CD4-positive, alpha-beta T cell treated with Interleukin-17A for 4 hours (primary cell): ENCODE results near the gene P2RX5.

Experiments used
- DNase-seq: peaks from one replicate; pipeline ENCODE4 v3.0.0-alpha.2; 2020; ENCODE audit warnings: mixed read lengths

The P2RX5 gene

DNA sequence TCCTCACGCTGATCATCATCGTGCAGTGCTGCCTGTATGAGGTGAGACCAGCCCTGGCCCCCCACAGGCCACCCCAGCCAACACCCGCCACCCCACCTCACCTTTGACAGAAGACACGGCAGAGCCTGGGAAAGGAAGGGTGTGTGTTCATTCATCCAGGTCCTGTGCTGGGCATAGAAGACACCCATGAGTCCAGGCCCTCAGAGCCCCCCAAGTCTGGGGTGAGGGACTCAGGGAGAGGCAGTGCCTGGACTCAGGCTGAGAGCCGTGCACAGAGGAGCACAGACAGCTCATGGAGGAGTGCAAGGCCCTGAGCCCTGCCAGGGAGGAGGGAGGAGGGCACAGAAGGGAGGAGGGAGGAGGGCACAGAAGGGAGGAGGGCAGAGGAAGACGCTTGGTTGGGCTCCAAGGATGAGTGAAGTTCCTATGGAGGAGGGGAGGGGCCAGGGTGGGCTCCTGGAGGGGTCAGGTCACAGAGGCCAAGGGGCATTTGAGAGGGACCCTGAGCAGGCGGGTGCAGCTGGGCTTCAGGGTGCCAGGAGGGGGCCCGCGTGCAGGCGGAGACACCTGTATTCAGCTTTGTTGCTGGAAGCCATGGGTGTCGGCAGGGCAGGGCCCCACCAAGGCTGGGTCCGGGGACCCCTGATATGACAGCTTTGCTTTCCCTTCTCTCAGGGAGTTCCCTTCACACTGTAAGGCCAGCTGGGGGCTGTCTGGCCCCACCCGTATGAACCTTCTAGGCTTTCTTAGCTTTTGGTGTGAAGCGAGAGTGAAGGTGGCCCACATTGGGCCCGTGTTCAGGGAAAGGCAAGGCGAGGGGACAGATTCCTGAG lies 39.0 kb downstream of the P2RX5 start:
- DNase-seq = no peak

DNA sequence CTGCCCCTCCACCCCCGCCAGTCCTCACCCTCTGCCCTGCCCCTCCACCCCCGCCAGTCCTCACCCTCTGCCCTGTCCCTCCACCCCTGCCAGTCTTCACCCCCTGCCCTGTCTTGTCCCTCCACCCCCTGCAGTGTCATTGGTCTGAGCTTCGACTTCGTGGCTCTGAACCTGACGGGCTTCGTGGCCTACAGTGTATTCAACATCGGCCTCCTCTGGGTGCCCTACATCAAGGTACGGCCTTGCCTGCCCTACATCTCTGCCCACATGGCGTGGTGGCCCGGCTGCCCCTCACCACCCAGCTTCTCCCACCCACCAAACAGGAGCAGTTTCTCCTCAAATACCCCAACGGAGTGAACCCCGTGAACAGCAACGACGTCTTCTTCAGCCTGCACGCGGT lies 39.6 kb downstream of the P2RX5 start:
- no peak for DNase-seq

DNA sequence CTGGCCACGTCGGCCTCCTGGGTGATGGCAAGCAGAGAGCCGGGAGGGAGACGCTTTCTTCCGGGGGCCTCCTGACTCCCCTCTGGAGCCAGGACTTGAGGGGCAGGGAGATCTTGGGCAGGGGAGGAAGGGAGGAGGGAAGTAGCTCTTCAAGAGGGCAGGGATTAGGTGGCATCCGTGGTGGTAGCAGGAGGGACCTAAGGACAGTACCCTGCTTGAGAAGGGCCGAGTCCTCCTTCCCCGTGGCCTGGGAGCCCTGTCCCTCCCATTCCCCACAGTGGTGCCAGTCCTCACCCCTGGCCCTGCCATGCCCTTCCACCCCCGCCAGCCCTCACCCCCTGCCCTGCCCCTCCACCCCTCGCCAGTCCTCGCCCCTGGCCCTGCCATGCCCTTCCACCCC lies 40.2 kb downstream of the P2RX5 start:
- DNase-seq = no peak

GRCh38 chr17:3647769-3648555 lies 48.0 kb downstream of the P2RX5 start:
- DNase-seq = peak; percentile 48

DNA sequence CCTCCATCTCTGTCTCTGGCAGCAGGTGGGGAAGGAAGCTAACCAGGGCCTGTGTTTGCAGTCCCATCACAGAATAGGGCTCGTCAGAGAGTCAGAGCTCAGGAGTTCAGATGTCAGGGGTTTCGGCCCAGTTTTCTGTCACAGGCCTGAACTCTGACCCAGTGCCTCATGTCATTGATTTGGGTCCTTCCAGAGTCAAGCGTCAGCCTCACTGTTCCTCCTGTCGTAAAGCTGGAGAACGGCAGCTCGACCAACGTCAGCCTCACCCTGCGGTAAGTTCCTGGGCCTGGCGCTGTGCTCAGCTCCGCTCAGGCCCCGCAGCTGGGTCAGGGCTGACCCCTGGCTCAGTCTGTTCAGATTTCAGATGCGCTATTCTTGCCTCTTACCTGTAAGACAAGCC lies 48.7 kb downstream of the P2RX5 start:
- no peak for DNase-seq

- DNase-seq = no peak
Measured at GRCh38 chr17:3645310-3645709, 50.6 kb downstream of the P2RX5 start.

DNA sequence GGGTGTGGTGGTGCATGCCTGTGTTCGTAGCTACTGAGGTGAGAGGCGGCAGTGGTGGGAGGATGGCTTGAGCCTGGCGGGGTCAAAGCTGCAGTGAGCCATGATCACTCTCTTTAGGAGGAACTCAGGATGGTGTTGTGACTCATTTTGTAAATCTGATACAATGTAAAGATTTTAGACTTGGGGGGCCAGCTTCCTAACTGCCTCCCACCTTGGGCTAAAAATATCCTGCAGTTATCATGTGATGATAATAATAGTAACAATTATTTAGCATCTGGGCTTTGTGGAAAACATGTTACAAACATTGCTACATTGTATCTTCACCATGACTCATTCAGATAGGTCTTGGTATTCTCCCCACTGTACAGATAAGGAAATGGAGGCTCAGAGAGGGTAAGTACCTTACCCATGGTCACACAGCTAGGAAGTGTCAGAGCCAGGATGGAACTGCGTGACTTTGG lies 52.0 kb downstream of the P2RX5 start:
- DNase-seq = no peak

GRCh38 chr17:3641717-3642486 lies 54.1 kb downstream of the P2RX5 start:
- DNase-seq = no peak

DNA sequence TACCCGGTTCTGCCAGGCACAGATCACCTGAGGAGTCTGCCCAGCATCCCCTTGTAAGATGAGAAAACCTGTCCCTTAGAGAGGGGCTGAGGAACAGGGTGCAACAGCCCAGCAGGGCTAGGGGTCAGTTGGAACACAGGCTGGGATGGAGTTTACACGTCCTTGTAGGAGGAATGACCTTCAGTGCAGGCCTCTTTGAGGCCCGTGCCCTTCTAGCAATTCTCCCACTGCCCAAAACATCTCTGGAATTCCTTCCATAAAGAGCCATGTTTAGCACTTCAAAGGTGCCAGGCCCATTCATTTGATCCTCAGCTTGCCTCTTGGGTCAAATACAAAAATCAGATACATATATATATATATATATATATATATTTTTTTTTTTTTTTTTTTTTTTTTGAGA lies 54.9 kb downstream of the P2RX5 start:
- no peak for DNase-seq

GRCh38 chr17:3639981-3640596 lies 55.9 kb downstream of the P2RX5 start:
- DNase-seq = no peak

DNA sequence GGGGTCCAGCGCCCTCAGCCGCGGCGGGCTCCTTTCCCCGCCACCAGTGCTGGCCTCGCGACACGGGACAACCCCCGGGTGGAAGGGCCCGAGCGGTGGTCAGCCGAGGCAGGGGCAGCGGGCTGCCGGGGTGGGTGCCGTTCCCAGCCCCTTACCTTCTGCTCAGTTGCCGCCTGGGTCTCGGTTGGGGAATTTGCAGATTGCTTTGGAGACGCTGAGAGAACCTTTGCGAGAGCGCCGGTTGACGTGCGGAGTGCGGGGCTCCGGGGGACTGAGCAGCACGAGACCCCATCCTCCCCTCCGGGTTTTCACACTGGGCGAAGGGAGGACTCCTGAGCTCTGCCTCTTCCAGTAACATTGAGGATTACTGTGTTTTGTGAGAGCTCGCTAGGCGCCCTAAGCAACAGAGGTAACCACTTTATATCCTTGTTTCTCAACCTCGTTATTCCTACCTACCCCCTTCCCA lies 59.0 kb downstream of the P2RX5 start:
- peak; percentile 20 for DNase-seq

DNA sequence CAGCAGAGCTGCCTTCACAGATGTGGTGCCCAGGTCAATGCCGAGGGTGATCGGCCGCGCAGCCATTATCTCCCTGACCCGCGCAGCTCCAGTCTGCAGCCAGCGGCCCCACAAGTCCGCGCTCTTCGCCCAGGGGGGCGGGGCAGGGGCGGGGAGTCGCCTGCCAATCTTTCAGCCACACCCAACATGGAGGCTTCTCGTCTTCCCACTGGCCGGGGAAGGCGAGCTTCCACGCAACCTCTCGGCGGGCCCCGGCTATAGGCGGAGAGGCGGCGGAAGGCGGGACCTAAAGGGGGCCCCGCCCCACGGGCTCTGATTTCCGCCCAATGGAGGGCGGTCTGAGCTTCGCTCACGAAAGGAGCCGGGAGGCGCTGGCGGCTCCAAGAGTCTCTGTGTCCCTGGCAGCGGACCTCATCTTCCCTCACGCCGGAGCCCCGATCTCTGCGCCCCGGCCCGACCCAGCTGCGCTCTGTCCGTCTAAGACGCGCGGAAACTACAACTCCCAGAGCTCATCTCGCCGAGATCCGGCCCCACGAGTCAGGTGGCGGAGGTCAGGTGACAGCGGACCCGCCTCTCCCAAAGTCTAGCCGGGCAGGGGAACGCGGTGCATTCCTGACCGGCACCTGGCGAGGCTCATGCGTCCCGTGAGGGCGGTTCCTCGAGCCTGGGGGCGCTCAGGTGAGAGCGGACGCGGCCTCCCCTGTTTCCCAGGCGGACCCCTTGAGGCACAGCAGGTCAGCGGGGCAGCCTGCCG lies 59.6 kb downstream of the P2RX5 start, which contains the start of the genes CTNS and SHPK:
TSS of gene CTNS (plus strand) at position 607 of the 754 bp plus-strand sequence. CDS start 3,447 bp downstream, outside the sequence.
TSS of gene SHPK (minus strand) at position 97 of the 754 bp plus-strand sequence. CDS start at position 66, 31 bp downstream.
- DNase-seq = peak; percentile 95

GRCh38 chr17:3635474-3636153 lies 60.3 kb downstream of the P2RX5 start:
- DNase-seq = no peak

- DNase-seq = no peak
Measured at GRCh38 chr17:3632287-3632686, 63.7 kb downstream of the P2RX5 start.

- DNase-seq = no peak
Measured at GRCh38 chr17:3630781-3631180, 65.2 kb downstream of the P2RX5 start.

DNA sequence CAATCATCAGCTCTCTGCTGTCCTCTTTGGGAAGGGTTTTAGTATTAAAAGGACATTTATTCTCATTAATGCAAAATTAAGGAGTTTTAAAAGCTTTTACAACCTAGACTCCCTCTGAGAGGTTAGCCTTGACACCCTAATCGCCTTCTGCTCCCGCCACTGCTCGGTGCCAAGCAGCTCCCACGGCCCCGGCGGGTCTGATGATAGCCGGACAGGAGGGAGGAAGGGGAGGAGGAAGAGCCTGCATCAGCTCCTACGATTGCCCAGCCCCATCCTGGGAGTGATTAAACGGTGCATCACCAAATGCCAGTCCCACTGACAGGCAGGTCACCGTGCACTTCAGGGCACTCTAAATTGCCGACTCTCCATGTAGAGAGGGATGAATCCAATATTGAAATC lies 68.2 kb downstream of the P2RX5 start:
- DNase-seq = no peak

GRCh38 chr17:3626831-3627768 lies 68.9 kb downstream of the P2RX5 start:
- DNase-seq = no peak
